HL-60 (cell line): ENCODE measurements around the gene IFNE. TPM values are rescaled to one million over a fixed set of nuclear protein-coding genes. Genes with fewer than 3 reads are reported as not detected.

Experiments
- DNase-seq, 2 experiments: peaks; one replicate each; pipeline ENCODE4 v3.0.0-alpha.2; 2010 to 2020; ENCODE audit warnings: low read depth in 1 of 2, low spot score in 1 of 2
- H3K27ac ChIP-seq: fragments of 250-450 bp; sonication (Bioruptor Pico); replicated peaks from 2 replicates; pipeline ENCODE4 v1.5.1; 2020; ENCODE audit warnings: mild to moderate bottlenecking, moderate library complexity
- H3K27me3 ChIP-seq: fragments of 250-450 bp; sonication (Bioruptor Pico); 2 replicates; pipeline ENCODE4 v1.5.1; 2021; ENCODE audit warnings: mild to moderate bottlenecking, moderate library complexity; ENCODE audit not compliant: insufficient read depth, poor library complexity, severe bottlenecking
- H3K4me3 ChIP-seq: replicated peaks from 2 replicates; pipeline ENCODE4 v1.5.1; 2011; ENCODE audit warnings: mild to moderate bottlenecking, control low read depth, low read length; ENCODE audit not compliant: insufficient read depth
- GABPA ChIP-seq: IDR thresholded peaks from 2 replicates; pipeline ENCODE4 v1.6.1; 2012; ENCODE audit warnings: low read depth
- POLR2AphosphoS5 ChIP-seq: IDR thresholded peaks from 2 replicates; pipeline ENCODE4 v1.6.1; 2012; ENCODE audit warnings: low read depth
- SPI1 ChIP-seq: IDR thresholded peaks from 2 replicates; pipeline ENCODE4 v1.6.1; 2012; ENCODE audit warnings: low read depth, mild to moderate bottlenecking, borderline replicate concordance
- microRNA-seq: library from miRNA; unstranded; fragments of <30 nt; microRNA quantifications from one replicate; pipeline ENCODE4, GENCODE V29; 2018
- TF ChIP-seq, protein P1 (sequence below): IDR thresholded peaks from 2 replicates; pipeline ENCODE4 v1.6.1; 2012; ENCODE audit warnings: low read depth; ENCODE audit not compliant: insufficient replicate concordance

The IFNE gene

DNA sequence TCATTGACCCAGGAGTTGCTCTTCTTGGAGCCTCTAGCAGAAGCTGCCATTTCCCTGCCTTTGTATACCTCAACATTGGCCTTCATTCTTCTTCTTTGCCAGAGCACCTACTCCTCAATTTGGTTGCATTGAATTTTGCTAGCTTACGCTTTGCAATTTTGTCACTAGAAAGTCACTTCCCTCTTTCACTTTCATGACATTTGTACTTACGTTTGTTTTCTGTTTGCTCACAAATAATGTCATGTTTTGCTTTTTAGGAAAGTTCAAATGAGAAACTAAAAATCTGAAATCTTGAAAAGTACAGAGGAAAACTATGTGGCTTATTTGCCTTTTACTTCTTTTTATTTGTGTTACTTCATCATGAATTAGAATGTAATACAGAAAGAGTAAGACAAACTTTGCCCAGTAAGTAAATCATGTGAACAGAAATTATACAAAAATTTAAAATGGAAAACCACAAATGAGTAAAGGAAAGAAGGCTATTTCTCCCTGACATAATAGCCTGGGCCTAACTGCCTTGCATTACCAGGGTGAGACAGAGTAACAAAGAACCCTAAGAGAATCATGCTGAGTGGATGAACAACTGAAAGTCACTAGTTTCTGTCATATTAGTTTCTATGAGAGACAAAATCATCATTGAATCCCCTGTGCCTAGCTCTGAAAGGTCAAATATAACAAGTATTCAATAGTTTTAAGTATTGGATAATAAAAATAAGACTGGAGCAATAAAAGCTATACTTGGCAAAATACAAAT lies 49.3 kb downstream of the IFNE start:
- no peak for DNase-seq
- Histone ChIP-seq H3K27me3 (no peaks in the 10 kb centered on the region), H3K27ac (no peak overlapping the region), H3K4me3 (no peak overlapping the region)
- TF ChIP-seq POLR2AphosphoS5 (no peak), GABPA (no peak), SPI1 (peak; percentile 48; the same call in 1 of the 2 replicates)
- TF ChIP-seq, protein P1, sequence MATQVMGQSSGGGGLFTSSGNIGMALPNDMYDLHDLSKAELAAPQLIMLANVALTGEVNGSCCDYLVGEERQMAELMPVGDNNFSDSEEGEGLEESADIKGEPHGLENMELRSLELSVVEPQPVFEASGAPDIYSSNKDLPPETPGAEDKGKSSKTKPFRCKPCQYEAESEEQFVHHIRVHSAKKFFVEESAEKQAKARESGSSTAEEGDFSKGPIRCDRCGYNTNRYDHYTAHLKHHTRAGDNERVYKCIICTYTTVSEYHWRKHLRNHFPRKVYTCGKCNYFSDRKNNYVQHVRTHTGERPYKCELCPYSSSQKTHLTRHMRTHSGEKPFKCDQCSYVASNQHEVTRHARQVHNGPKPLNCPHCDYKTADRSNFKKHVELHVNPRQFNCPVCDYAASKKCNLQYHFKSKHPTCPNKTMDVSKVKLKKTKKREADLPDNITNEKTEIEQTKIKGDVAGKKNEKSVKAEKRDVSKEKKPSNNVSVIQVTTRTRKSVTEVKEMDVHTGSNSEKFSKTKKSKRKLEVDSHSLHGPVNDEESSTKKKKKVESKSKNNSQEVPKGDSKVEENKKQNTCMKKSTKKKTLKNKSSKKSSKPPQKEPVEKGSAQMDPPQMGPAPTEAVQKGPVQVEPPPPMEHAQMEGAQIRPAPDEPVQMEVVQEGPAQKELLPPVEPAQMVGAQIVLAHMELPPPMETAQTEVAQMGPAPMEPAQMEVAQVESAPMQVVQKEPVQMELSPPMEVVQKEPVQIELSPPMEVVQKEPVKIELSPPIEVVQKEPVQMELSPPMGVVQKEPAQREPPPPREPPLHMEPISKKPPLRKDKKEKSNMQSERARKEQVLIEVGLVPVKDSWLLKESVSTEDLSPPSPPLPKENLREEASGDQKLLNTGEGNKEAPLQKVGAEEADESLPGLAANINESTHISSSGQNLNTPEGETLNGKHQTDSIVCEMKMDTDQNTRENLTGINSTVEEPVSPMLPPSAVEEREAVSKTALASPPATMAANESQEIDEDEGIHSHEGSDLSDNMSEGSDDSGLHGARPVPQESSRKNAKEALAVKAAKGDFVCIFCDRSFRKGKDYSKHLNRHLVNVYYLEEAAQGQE = no peak

Small RNA genes lying within 50 kb of the gene (microRNA-seq; reads per million reads assigned to microRNA genes)
- gene MIR31 = not detected
